Ishikawa (cell line): ENCODE data around the gene RAPGEF2.

Experiments
- CEBPB ChIP-seq: IDR thresholded peaks from 2 replicates; pipeline ENCODE4 v1.6.1; 2012
- CREB1 ChIP-seq: IDR thresholded peaks from 2 replicates; pipeline ENCODE4 v1.6.1; 2012; ENCODE audit warnings: low read depth
- EGR1 ChIP-seq: IDR thresholded peaks from 2 replicates; pipeline ENCODE4 v1.6.1; 2012
- REST ChIP-seq: IDR thresholded peaks from 2 replicates; pipeline ENCODE4 v1.6.1; 2012; ENCODE audit warnings: low read depth, mild to moderate bottlenecking
- TCF12 ChIP-seq: IDR thresholded peaks from 2 replicates; pipeline ENCODE4 v1.6.1; 2012; ENCODE audit warnings: low read depth
- YY1 ChIP-seq: IDR thresholded peaks from 2 replicates; pipeline ENCODE4 v1.6.1; 2012; ENCODE audit warnings: low read depth

GRCh38 chr4:159105761-159106243 is 2.9 kb downstream of the RAPGEF2 start:
- TF ChIP-seq CREB1 (no peak), REST (no peak), EGR1 (no peak), YY1 (no peak), CEBPB (no peak), TCF12 (no peak)
